Caco-2 (cell line): Measurements from ENCODE around the gene TMEM121B. TPM values are rescaled to one million over a fixed set of nuclear protein-coding genes. Genes with fewer than 3 reads are reported as not detected.

Source experiments
- BruUV-seq: library from RNA; stranded (reverse); fragments of 400-500 nt; replicated peaks from 2 replicates; lab custom pipeline; 2021; lab: Mats Ljungman, UMichigan
- CTCF ChIA-PET: fragments of 300-600 bp; sonication (Branson Sonifier 250); formaldehyde crosslinking; loops from one replicate; lab custom pipeline; 2022; ENCODE audit warnings: antibody characterized with exemption; lab: Charles Lee
- POLR2A ChIA-PET: fragments of 300-600 bp; sonication (Branson Sonifier 250); formaldehyde crosslinking; loops from one replicate; lab custom pipeline; 2022; ENCODE audit warnings: antibody characterized with exemption; lab: Charles Lee
- DNase-seq, 2 experiments: peaks; one replicate each; pipeline versions ENCODE4 v3.0.0 to v3.0.0-alpha.2; 2020 to 2022
- H3K27me3 ChIP-seq: replicated peaks from 2 replicates; pipeline ENCODE4 v1.6.0; 2011; ENCODE audit warnings: low read length; ENCODE audit not compliant: control insufficient read depth, insufficient read depth
- H3K36me3 ChIP-seq: 2 replicates; pipeline ENCODE4 v1.5.1; 2011; ENCODE audit warnings: low read length; ENCODE audit not compliant: control insufficient read depth, insufficient read depth
- H3K4me1 ChIP-seq: fragments of 250-450 bp; sonication (Bioruptor Pico); 2 replicates; pipeline ENCODE4 v1.5.1; 2020; ENCODE audit warnings: mild to moderate bottlenecking
- H3K4me3 ChIP-seq: 2 replicates; pipeline ENCODE4 v1.5.1; 2011; ENCODE audit warnings: low read depth, mild to moderate bottlenecking, control low read depth, low read length
- H3K9me3 ChIP-seq: fragments of 250-450 bp; sonication (Bioruptor Pico); 2 replicates; pipeline ENCODE4 v1.5.1; 2020; ENCODE audit warnings: mild to moderate bottlenecking, moderate library complexity
- H3K27ac Mint-ChIP-seq: one replicate; pipeline ENCODE4 v1.8.0; 2022; ENCODE audit warnings: mixed read lengths; ENCODE audit not compliant: unreplicated experiment
- H3K27me3 Mint-ChIP-seq: one replicate; pipeline ENCODE4 v1.8.0; 2022; ENCODE audit warnings: mixed read lengths; ENCODE audit not compliant: insufficient read depth, unreplicated experiment
- H3K36me3 Mint-ChIP-seq: one replicate; pipeline ENCODE4 v1.8.0; 2022; ENCODE audit warnings: mild to moderate bottlenecking, mixed read lengths; ENCODE audit not compliant: insufficient read depth, unreplicated experiment
- H3K4me1 Mint-ChIP-seq: one replicate; pipeline ENCODE4 v1.8.0; 2022; ENCODE audit warnings: low read depth, mixed read lengths; ENCODE audit not compliant: unreplicated experiment
- H3K4me3 Mint-ChIP-seq: one replicate; pipeline ENCODE4 v1.8.0; 2022; ENCODE audit warnings: mild to moderate bottlenecking, moderate library complexity, mixed read lengths; ENCODE audit not compliant: unreplicated experiment
- H3K9me3 Mint-ChIP-seq: one replicate; pipeline ENCODE4 v1.8.0; 2022; ENCODE audit warnings: mixed read lengths; ENCODE audit not compliant: unreplicated experiment
- CTCF ChIP-seq, 2 experiments: fragments of 200-600 bp in 1 of 2; IDR thresholded peaks; 1 replicate in 1 of 2; 2 replicates in 1 of 2; pipeline versions ENCODE4 v1.5.1 to v1.8.0; 2011 to 2022; ENCODE audit warnings: antibody characterized with exemption in 1 of 2, control low read depth in 1 of 2, inconsistent platforms in 1 of 2, low read depth in 1 of 2, low read length in 1 of 2, mild to moderate bottlenecking in 1 of 2, moderate library complexity in 1 of 2; ENCODE audit not compliant: insufficient read depth in 1 of 2, severe bottlenecking in 1 of 2, unreplicated experiment in 1 of 2
- intact Hi-C: fragments of 100-400 bp; cut with micrococcal nuclease; formaldehyde crosslinking; loops from one replicate; pipeline ENCODE4 v1.10.0; 2022; ENCODE audit not compliant: unreplicated experiment
- total RNA-seq: library from RNA; stranded (reverse); gene quantifications from 2 replicates; pipeline ENCODE4 v1.2.3, GENCODE V29; 2022

Gene TMEM121B
- total RNA-seq, 1 experiment from 2014 or later, result 0.82 TPM

GRCh38 chr22:17109976-17110375 lies 11.2 kb downstream of the TMEM121B start:
- DNase-seq, result no peak
- no peaks in the 10 kb centered on the region for H3K27me3 Mint-ChIP-seq
- peaks cover 5% of the 10 kb centered on the region for H3K36me3 Mint-ChIP-seq
- BruUV-seq, result no TSS peak
- H3K9me3 Mint-ChIP-seq, result no peaks in the 10 kb centered on the region
- POLR2A ChIA-PET, result no interaction called here
- no peak for TF ChIP-seq CTCF (IDR thresholded peaks at IDR 0.05; ENCODE audit: insufficient read depth in 1 of 2, low read depth in 1 of 2, low read length in 1 of 2, severe bottlenecking in 1 of 2, unreplicated experiment in 1 of 2)
- H3K36me3 ChIP-seq, result no peaks in the 10 kb centered on the region; the same call in 1 of the 2 replicates
- H3K9me3 ChIP-seq, result no peaks in the 10 kb centered on the region
- CTCF ChIA-PET, result no interaction called here
- intact Hi-C loops, result no loop called here
- H3K4me3 Mint-ChIP-seq, result no peak overlapping the region
- H3K27ac Mint-ChIP-seq, result no peak overlapping the region
- no peaks in the 10 kb centered on the region; the same call in 1 of the 2 replicates for H3K27me3 ChIP-seq
- H3K4me1 ChIP-seq, result no peaks in the 10 kb centered on the region
- H3K4me3 ChIP-seq, result no peak overlapping the region
- H3K4me1 Mint-ChIP-seq, result no peaks in the 10 kb centered on the region

- no peaks in the 10 kb centered on the region for H3K9me3 Mint-ChIP-seq
- Histone ChIP-seq H3K4me3 (no peak overlapping the region), H3K4me1 (no peaks in the 10 kb centered on the region), H3K36me3 (no peaks in the 10 kb centered on the region; the same call in 1 of the 2 replicates), H3K27me3 (no peaks in the 10 kb centered on the region; the same call in 1 of the 2 replicates), H3K9me3 (no peaks in the 10 kb centered on the region)
- CTCF ChIA-PET, result no interaction called here
- no peak for TF ChIP-seq CTCF (IDR thresholded peaks at IDR 0.05; ENCODE audit: insufficient read depth in 1 of 2, low read depth in 1 of 2, low read length in 1 of 2, severe bottlenecking in 1 of 2, unreplicated experiment in 1 of 2)
- intact Hi-C loops, result no loop called here
- no peak overlapping the region for H3K27ac Mint-ChIP-seq
- no peak overlapping the region for H3K4me3 Mint-ChIP-seq
- no peak for DNase-seq
- POLR2A ChIA-PET, result no interaction called here
- H3K27me3 Mint-ChIP-seq, result no peaks in the 10 kb centered on the region
- no peaks in the 10 kb centered on the region for H3K4me1 Mint-ChIP-seq
- BruUV-seq, result no TSS peak
- peaks cover 5% of the 10 kb centered on the region for H3K36me3 Mint-ChIP-seq
Observed at GRCh38 chr22:17109113-17109865, 11.9 kb downstream of the TMEM121B start.

- no peaks in the 10 kb centered on the region; the same call in 1 of the 2 replicates for H3K27me3 ChIP-seq
- no peak for DNase-seq
- POLR2A ChIA-PET, result no interaction called here
- H3K27ac Mint-ChIP-seq, result no peak overlapping the region
- H3K9me3 Mint-ChIP-seq, result no peaks in the 10 kb centered on the region
- H3K4me1 ChIP-seq, result no peaks in the 10 kb centered on the region
- BruUV-seq, result no TSS peak
- peaks cover 5% of the 10 kb centered on the region for H3K36me3 Mint-ChIP-seq
- no peak for TF ChIP-seq CTCF (IDR thresholded peaks at IDR 0.05; ENCODE audit: insufficient read depth in 1 of 2, low read depth in 1 of 2, low read length in 1 of 2, severe bottlenecking in 1 of 2, unreplicated experiment in 1 of 2)
- H3K4me1 Mint-ChIP-seq, result no peaks in the 10 kb centered on the region
- CTCF ChIA-PET, result no interaction called here
- no peak overlapping the region for H3K4me3 ChIP-seq
- no peaks in the 10 kb centered on the region for H3K9me3 ChIP-seq
- no peaks in the 10 kb centered on the region for H3K27me3 Mint-ChIP-seq
- no peak overlapping the region for H3K4me3 Mint-ChIP-seq
- no peaks in the 10 kb centered on the region; the same call in 1 of the 2 replicates for H3K36me3 ChIP-seq
- intact Hi-C loops, result no loop called here
Observed at GRCh38 chr22:17108256-17109112, 12.7 kb downstream of the TMEM121B start.
